Activated CD4-positive, alpha-beta T cell treated with anti-CD3 and anti-CD28 coated beads, Interleukin-2, Interleukin-6, amounts not matched to agents 100 ng/mL and 50 ng/mL, durations not matched to agents 16 hours and 8 hours (primary cell): Measurements from ENCODE around the gene UNC5B.
"Not testable (repeated sequence)": the region's sequence is repeated elsewhere in the genome, so short reads cannot be mapped to it uniquely, and the experiment has no call there.

Experiments used
- DNase-seq: peaks from one replicate; pipeline ENCODE4 v3.0.0-alpha.2; 2020

The UNC5B gene

GRCh38 chr10:71285986-71286385 lies 73.6 kb downstream of the UNC5B start:
- DNase-seq = no peak

GRCh38 chr10:71286521-71287294 lies 74.3 kb downstream of the UNC5B start:
- no peak for DNase-seq

- no peak for DNase-seq
These were observed 75.1 kb downstream of the UNC5B start for GRCh38 chr10:71287456-71287855.

GRCh38 chr10:71288461-71288860 lies 76.1 kb downstream of the UNC5B start:
- DNase-seq = no peak

GRCh38 chr10:71289421-71290130 lies 77.2 kb downstream of the UNC5B start:
- DNase-seq = no peak

- DNase-seq = no peak
These were observed 78.0 kb downstream of the UNC5B start for GRCh38 chr10:71290331-71290730.

- DNase-seq = no peak
These were observed 78.6 kb downstream of the UNC5B start for GRCh38 chr10:71290806-71291527.

GRCh38 chr10:71291528-71291900 lies 79.1 kb downstream of the UNC5B start:
- DNase-seq = no peak

GRCh38 chr10:71292624-71293445 lies 80.5 kb downstream of the UNC5B start:
- no peak for DNase-seq

- DNase-seq = no peak
These were observed 81.2 kb downstream of the UNC5B start for GRCh38 chr10:71293446-71294084.

- no peak for DNase-seq
These were observed 81.8 kb downstream of the UNC5B start for GRCh38 chr10:71294091-71294561.

GRCh38 chr10:71294856-71295255 lies 82.5 kb downstream of the UNC5B start:
- no peak for DNase-seq

GRCh38 chr10:71295641-71296040 lies 83.3 kb downstream of the UNC5B start:
- DNase-seq = no peak

GRCh38 chr10:71296086-71296485 lies 83.7 kb downstream of the UNC5B start:
- no peak for DNase-seq

GRCh38 chr10:71296811-71297210 lies 84.4 kb downstream of the UNC5B start:
- DNase-seq = not testable (repeated sequence)

- no peak for DNase-seq
These were observed 85.0 kb downstream of the UNC5B start for GRCh38 chr10:71297343-71297742.

- DNase-seq = no peak
These were observed 86.9 kb downstream of the UNC5B start for GRCh38 chr10:71299071-71299785.

GRCh38 chr10:71300555-71301370 lies 88.4 kb downstream of the UNC5B start:
- DNase-seq = no peak

- DNase-seq = no peak
These were observed 89.1 kb downstream of the UNC5B start for GRCh38 chr10:71301371-71301916.

GRCh38 chr10:71302451-71302850 lies 90.1 kb downstream of the UNC5B start:
- DNase-seq = no peak
